LNCaP clone FGC (cell line): ENCODE measurements around the gene PRTFDC1.
A peak's percentile ranks its signal among the peaks of the same experiment; 100 is the strongest.

Experiments
- DNase-seq: peaks from one replicate; pipeline ENCODE4 v3.0.0-alpha.2; 2011; ENCODE audit warnings: low read depth
- H3K4me3 ChIP-seq: 2 replicates; pipeline ENCODE4 v1.5.1; 2011; ENCODE audit warnings: mild to moderate bottlenecking, low read depth, low read length, control low read depth
- CTCF ChIP-seq: IDR thresholded peaks from 2 replicates; pipeline ENCODE4 v1.5.1; 2012; ENCODE audit warnings: mild to moderate bottlenecking; ENCODE audit not compliant: control insufficient read depth, insufficient read depth; ENCODE audit errors: extremely low read depth

The PRTFDC1 gene

DNA sequence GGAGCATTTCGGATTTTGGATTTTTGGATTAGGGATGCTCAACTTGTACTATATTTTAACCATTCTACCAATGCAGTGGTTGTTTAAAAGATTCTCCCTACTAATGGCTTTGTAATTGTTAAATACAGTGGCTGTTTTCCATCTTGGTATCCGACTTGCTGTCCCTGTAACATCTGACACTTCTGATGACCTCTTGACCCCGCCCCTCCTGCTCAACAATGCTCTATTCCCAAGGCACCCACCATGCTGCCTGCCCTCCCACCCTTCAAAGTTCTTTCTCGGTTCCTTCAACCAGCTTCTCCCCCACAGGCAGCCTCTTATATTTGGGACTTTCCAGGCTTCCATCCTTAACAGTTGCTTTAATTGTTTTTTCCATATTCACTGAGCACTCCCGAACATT lies 2.0 kb downstream of the PRTFDC1 start:
- H3K4me3 ChIP-seq: no peak overlapping the region
- TF ChIP-seq CTCF: no peak
- no peak for DNase-seq

GRCh38 chr10:24949616-24950015 lies 2.8 kb downstream of the PRTFDC1 start:
- TF ChIP-seq CTCF: no peak
- no peak for DNase-seq
- H3K4me3 ChIP-seq: no peak overlapping the region

DNA sequence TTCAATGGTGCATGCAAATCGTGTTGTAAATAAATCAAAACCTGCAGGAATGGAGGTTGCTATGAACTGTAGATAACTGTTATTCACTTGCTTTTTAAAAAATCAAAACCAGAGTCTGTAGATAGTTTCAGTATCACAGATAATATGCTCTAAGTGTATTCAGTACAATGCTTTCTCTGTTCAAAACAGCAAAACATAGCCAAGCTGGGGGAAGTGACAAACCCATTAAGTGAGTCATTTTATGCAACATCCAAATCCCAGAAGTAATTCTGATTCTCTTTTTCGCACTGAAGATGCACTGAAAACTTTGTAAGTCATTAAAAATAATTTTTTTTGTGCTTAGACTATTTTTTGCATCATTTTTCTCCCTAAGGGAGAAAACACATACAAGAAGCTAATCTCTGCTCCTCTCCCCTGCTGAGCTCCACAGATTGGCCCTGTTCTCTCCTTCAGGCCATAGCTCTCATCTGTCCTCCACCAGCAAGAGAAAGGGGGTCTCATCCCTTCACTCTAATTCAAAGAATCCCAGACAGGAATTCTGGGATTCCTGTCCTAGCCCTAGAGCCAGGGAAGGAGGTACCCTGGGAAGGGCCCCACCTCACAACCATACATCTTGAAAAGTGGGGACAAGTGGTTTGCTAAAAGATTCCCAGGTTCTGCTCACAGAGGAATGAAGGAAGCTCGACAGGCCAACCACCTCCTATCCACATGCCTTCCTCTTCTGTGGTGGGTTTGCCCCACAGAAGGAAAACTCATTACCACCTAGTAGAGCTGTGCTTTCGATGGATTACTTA lies 4.9 kb downstream of the PRTFDC1 start:
- no peak for DNase-seq
- H3K4me3 ChIP-seq: no peak overlapping the region
- no peak for TF ChIP-seq CTCF

DNA sequence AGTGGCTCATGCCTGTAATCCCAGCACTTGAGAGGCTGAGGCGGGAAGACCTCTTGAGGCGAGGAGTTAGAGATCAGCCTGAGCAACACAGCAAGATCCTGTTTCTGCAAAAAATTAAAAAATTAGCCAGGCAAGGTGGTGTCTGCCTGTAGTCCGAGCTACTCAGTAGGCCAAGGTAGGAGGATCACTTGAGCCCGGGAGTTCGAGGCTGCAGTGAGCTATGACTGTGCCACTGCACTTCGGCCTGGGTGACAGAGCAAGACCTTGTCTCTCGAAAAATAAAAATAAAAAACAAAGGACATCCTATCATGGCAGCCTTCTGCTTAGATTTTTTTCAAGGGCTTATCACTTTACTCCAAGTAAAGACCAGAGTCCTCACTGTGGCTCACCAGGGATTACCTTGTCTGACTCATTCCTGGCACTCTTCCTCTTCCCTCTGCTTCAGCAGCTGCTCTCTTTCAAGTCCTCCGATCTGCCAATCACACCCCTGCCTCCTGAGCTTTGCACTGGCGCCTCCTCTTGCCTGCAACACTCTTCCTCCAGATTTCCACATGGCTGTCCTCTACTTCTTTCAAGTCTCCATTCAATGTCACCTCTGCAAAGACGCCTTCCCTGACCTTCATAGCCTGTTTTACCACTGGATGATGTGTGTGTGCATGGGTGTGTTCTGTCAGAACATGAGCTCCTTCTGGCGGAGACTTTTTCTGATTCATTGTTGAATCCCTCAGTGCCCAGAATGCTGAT lies 7.7 kb downstream of the PRTFDC1 start:
- DNase-seq: peak; percentile 1
- no peak overlapping the region for H3K4me3 ChIP-seq
- TF ChIP-seq CTCF: no peak

- TF ChIP-seq CTCF: no peak
- no peak overlapping the region for H3K4me3 ChIP-seq
- DNase-seq: no peak
Measured at GRCh38 chr10:24938525-24938924, 13.9 kb downstream of the PRTFDC1 start.

DNA sequence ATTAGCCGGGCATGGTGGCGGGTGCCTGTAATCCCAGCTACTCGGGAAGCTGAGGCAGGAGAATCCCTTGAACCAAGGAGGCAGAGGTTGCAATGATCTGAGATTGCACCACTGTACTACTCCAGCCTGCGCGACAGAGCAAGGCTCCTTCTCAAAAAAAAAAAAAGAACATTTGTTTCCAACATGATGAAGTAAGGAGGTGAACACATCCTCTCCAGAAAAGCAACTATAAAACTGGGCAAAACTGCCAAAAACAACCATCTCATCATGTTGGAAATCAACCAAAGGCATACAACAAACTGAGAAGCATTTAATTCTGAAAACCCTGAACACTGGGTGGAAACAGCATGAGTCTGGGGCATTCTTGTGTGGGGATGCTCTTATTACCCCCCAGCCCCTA lies 14.3 kb downstream of the PRTFDC1 start:
- no peak for TF ChIP-seq CTCF
- DNase-seq: no peak
- no peak overlapping the region for H3K4me3 ChIP-seq
